ELR (cell line): ENCODE data around the gene ZSCAN2.

ENCODE experiments used
- DNase-seq: peaks from one replicate; pipeline ENCODE4 v3.0.0-alpha.2; 2015; ENCODE audit warnings: low read depth

The ZSCAN2 gene

DNA sequence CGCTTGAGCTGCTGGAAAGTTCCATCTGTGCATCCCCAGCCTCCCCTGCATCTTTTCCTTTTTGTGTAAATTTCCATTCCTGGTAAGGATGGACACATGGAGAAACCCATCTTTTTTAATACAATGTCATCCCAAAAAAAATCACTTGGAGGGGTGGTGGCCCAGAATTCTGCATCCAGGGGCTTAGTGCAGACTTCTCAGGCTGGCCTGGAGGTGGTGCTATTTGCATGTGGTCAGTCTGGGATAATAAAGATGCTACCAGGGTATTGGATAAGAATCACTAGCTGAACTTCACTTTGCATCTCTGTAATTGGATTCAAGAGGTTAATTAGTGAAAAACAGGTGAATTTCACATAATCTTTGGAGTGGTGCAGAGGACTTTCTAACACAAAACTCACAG, 1.8 kb upstream of the ZSCAN2 start:
- DNase-seq, result peak; percentile 70

DNA sequence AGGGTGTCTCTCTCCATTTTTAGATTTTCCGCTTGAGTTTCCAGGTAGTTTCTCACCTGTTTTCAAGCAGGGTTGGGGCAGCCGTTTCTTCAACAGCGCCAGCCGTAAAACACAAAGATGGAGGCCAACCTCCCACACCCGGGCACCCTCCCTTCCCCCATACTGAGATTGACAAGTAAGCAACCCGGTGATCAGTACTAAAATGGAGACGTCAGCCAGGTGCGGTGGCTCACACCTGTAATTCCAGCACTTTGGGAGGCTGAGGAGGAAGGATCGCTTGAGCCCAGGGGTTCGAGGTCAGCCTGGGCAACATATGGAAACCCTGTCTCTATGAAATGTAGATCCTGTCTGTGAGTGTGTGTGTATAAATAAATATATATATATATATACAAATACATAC, 903 bp upstream of the ZSCAN2 start:
- no peak for DNase-seq

DNA sequence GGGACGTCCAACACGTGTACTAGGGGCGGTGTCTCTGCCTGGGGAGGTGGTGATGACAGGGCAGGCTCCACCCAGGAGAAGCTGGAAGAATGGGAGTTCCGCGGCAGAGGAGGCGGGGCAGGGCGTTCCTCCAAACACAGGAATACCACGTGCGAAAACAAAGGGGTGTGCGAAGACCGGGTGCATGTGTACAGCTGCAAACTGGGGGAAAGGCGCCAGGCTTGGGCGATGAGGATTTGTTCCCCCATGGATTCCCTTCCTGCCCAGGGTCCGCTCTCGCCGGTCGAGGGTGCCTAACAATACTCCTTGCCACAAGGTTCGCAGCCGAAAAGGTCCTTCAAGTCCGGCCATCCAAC, 500 bp upstream of the ZSCAN2 start:
- peak; percentile 90 for DNase-seq

DNA sequence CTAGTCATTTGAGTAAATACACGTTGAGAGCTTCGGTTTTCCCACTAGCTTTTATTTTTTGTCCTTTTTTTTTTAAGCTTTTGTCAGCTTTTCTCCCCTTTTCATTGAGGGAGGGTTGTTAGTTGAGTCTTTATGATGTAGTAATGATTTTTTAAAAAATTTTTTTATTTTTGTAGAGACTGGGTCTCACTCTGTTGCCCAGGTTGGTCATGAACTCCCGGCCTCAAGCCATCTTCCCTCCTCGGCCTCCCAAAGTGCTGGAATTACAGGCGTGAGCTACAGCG, 688 bp downstream of the ZSCAN2 start:
- DNase-seq, result peak; percentile 8

DNA sequence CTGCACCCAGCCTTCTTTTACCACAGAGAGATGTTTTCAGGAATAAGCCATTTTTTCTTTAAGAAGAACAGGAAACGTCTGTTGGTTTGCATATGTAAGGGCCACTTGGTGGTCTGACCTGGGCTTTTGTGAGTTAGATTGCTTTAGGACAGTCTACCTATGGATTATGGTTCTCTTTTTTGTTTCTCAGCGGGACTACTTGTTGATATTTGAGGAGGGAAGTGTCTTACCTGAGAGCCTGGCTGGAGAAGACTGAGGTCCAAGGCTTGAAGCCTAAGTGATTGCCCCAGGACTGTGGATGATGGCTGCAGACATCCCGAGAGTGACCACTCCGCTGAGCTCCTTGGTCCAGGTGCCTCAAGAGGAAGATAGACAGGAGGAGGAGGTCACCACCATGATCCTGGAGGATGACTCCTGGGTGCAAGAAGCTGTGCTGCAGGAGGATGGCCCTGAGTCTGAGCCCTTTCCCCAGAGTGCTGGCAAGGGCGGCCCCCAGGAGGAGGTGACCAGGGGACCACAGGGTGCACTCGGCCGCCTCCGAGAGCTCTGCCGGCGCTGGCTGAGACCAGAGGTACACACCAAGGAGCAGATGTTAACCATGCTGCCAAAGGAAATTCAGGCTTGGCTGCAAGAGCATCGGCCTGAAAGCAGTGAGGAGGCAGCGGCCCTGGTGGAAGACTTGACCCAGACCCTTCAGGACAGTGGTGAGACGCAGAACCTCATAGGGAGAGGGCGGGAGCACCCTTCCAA, 3.0 kb downstream of the ZSCAN2 start:
- DNase-seq, result no peak

DNA sequence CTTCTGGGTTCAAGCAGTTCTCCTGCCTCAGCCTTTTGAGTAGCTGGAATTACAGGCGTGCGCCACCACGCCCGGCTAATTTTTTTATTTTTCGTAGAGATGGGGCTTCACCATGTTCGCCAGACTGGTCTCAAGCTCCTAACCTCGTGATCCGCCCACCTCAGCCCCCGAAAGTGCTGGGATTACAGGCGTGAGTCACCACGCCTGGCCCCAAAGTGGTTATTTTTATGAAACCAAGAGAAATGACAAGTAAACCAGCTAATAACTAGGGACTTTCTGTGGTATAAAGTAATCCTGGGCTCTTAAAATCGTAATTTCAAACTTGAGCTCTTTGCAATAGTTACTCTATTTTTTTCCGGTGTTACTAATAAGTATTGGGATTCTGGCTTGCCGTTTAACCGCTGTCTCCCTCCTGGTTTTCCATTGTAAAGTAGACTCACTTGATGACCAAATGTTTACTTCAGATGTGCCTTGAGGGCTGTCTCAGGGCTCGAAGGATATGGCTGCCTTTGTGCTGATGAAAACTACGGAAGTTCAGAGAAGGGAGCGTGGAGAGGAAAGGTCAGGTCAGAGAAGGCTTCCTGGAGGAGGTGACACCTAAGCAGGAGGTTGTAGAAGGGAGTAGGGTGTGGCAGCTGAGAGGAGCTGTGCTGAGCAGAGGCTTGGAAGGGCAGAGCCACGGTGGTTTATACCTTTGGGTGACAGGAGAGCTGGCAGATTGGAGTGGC, 4.2 kb downstream of the ZSCAN2 start:
- DNase-seq, result peak; percentile 20

DNA sequence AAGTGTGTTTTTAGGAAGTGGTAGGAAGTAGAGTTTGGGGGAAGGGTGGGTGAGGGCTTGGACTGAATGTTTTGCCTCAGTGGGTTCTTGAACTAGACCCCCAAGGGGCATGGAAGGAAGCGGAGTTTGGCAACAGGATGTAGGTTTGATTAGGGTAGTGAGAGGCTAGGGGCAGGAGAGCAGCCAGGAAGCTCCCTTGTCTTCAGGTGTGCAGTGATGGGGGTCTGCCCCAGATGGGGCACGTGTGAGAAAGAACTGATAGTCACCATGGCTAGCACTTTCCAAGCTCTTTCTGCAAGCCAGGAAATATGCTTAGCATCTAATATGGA, 4.7 kb downstream of the ZSCAN2 start:
- DNase-seq, result no peak

DNA sequence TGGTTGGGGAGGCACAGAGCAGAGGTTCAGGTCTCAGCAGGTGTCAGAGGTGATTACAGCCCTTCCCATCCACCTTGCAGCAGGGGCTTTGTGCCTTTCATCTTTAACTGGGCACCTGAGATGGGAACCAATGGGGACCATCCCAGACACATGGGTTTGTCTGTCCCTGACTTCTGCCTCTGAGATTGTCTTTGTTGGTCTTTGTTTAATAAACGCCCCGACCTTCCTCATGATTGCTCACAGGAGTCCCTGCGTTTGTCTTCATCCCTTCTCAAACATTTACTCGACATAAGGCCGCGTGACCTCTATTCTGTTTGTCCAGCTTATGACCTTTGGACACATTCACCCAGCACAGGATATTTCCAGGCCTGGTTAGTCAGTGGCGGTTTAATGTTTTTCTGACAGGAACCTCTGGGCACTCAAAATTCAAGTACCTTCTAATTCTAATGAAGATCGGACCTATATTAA, 5.9 kb downstream of the ZSCAN2 start:
- DNase-seq, result no peak

DNA sequence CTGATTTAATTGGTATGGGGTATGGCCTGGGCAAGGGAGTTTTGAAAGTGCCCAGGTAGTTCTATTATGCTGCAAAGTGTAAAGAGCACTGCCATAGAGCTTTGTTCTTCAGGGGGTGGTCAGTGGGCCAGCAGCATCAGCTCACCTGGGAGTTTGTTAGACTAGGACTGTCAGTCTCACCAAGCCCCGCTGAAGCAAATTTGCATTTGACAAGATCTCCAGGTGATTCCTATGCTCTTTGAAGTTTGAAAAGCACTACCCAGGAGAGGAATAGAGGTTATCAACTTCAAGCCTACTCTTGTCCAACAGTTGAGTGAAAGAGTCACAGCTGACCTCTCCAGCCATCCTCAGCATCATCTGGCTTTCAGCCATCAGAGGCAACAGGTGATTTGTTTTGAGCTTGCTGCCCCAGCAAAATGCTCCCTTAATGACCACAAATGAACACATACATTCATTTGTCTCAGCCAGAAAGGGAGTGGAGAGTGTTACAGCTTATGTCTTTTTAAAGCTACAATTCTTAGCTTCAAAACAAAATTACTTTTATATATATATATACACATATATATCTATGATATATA, 8.0 kb downstream of the ZSCAN2 start:
- DNase-seq, result no peak

DNA sequence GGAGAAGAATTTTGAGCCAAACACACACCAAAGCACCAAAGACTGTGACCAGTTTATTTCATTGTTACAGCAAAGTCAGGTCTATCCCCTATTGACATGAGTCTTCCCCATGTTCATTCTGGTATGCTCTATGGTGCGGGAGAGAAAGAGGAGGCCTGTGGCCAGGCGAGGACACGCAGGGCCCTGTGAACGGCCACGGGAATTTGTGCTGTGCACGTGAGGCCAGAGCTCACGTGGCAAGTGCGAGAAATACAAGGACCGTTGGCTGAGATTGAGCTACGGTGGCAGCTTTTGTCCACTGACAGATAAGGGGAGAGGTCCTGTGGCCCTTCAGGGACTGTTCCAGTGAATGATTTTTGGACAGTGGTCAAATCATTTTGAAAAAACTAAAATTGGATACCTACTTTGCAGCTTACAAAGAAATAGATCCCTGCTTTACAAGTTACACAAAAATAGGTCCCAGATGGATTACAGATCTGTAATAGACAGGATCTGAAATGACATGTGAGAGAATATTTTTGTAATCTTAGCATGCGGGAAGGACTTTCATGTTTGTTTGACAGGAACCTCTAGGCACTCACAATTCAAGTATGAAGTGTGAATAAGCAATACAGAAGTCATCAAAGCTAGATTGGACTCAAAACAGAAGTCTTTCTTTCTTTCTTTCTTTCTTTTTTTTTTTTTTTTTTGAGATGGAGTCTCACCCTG, 9.2 kb downstream of the ZSCAN2 start:
- DNase-seq, result no peak

DNA sequence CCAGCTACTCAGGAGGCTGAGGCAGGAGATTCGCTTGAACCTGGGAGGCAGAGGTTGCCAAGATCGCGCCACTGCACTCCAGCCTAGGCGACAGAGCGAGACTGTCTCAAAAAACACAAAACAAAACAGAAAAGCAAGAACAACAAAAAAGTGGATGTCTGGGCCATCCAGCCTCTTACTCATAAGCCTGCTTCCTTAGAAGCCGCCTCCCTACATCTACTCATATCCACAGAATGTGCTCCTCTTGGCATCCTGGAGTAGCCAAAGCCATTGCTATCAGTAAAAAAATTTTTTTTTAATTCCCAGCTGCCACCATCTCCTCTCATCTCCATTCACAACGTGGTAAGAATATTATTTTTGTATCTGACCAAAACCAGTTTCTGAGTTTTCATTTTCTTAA, 10.8 kb downstream of the ZSCAN2 start:
- DNase-seq, result peak; percentile 34

DNA sequence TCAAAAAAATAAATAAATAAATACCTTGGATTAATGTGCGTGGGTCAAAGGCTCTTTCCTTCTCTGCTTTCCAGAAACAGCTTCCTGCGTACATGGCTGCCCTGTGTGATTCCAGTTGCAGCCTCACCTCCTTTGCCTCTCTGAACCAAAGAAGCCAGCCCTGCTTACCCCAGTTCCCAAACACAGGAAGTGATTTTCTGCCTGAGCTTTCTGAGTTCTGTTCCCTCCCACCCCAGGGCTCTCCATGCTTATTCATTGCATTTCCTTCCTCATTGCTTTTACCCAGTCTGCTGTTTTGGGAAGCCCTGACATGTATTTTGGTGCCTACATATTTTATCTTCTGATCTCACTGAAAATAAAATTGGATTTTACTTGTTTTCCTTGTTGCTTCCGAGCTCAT, 15.4 kb downstream of the ZSCAN2 start:
- no peak for DNase-seq

DNA sequence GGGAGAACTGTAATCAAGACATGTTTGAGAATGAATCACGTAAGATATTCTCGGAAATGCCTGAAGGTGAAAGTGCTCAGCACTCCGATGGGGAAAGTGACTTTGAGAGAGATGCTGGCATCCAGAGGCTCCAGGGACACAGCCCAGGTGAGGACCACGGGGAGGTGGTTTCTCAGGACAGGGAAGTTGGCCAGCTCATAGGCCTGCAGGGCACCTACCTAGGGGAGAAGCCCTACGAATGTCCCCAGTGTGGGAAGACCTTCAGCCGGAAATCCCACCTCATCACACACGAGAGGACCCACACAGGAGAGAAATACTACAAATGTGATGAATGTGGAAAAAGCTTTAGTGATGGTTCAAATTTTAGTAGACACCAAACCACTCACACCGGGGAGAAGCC, 19.8 kb downstream of the ZSCAN2 start:
- no peak for DNase-seq

DNA sequence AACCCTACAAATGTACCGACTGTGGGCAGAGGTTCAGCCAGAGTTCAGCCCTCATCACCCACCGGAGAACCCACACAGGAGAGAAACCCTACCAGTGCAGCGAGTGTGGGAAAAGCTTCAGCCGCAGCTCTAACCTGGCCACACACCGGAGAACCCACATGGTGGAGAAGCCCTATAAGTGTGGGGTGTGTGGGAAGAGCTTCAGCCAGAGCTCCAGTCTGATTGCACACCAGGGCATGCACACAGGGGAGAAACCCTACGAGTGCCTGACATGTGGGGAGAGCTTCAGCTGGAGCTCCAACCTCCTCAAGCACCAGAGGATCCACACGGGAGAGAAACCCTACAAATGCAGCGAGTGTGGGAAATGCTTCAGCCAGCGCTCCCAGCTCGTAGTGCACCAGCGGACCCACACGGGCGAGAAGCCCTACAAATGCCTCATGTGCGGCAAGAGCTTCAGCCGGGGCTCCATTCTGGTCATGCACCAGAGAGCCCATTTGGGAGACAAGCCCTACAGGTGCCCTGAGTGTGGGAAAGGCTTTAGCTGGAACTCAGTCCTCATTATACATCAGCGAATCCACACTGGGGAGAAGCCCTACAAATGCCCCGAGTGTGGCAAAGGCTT, 20.7 kb downstream of the ZSCAN2 start:
- DNase-seq, result no peak

DNA sequence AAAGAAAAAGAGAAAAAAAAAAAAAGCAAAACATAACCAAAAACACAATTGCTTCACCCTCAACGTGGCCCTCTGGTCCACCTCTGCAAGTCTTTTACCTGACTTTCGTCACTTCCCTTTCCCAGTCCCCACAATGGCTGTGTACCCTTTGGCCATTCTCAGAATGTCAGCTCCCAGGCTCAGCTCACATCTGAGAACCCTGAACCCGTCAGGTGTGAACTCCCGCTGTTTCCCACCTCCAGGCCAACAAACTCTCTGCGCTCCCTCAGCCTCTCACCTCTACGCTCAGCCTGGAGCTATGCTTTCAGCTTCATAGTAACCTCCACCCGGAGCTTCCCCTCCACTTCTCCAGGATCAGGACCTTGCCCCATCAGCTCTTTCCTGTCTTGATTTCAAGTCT, 23.6 kb downstream of the ZSCAN2 start:
- DNase-seq, result no peak

DNA sequence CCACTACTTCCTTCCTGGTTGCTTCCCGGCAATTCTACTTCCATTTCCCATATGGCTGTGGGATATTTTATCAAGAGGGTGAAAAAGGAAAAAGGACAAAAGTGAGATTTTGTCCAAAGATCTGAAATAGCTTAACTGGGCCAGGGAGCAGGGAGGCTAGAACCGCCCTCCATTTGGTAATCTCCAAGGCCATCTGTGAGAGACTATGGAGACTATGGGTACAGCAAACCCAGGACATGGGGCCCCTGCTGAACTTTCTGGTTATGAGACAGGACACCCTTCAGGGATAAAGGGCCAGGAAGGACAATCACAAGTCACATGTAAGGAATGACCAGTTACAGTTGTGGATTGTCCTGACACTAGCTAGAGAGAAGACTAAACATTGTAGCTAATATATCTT, 24.3 kb downstream of the ZSCAN2 start:
- no peak for DNase-seq

DNA sequence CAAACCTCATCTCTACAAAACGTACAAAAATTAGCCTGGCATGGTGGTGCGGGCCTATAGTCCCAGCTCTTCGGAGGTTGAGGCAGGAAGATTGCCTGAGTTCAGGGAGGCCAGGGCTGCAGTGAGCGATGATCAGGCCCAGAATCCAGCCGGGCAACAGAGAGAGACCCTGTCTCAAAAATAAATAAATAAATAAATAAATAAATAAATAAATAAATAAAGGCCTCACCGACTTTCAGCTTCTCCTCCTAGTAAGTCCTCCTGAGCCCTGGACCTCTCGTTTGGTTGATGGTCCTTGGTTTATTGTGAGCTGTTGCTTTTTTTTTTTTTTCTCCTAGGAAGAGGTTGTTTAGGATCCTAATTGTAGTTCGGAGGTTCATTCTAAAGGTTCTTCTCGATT, 28.2 kb downstream of the ZSCAN2 start:
- DNase-seq, result no peak

DNA sequence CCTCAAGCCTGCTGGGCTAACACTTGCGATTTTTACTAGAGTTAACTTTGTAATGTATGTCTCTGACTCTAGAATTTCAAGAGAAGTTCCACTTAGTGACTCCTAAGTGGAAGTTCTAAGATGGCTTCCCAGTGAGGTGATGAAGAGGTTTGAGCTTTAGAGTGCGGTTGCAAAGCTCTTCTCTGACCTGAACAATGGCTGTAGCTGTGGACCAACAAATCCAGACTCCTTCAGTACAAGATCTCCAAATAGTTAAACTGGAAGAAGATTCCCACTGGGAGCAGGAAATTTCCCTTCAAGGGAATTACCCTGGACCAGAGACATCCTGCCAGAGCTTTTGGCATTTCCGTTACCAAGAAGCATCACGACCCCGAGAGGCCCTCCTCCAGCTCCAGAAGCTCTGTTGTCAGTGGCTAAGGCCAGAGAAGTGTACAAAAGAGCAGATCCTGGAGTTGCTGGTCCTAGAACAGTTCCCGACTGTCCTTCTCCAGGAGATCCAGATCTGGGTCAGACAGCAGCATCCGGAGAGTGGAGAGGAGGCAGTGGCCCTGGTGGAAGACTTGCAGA, 31.0 kb downstream of the ZSCAN2 start:
- DNase-seq, result peak; percentile 34

DNA sequence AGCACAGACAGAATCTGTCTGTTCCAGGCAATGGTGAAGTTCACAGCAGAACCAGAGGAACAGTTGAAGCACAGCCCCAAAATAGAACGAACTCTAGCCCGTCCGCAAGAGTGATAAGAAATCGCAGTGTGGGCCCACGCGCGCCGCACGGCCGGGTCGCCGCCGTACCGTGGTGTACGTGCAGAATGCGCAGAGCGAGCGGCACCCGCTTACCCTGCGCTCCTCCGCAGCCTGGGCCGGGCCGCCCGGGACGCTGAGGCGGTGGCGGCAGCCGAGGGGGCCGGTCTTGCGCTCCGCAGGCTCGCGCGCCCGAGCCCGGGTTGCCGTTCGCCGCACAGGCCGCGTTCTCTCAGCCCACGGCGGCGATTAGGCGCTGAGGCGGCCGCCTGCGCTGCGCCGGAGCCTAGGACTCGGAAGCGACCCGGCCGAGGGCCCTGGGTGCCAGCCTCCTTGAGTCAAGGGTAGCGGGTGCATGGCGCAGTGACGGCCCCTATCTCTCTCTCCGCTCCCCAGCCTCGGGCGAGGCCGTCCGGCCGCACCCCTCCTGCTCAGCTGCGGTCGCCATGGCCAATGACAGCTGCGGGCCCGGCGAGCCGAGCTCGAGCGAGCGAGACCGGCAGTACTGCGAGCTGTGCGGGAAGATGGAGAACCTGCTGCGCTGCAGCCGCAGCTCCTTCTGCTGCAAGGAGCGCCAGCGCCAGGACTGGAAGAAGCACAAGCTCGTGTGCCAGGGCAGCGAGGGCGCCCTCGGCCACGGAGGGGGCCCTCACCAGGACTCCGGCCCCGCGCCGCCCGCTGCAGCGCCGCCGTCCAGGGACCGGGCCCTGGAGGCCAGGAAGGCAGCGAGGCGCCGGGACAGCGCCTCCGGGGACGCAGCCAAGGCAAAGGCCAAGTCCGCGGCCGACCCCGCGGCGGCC, 32.8 kb downstream of the ZSCAN2 start:
- peak; percentile 71 for DNase-seq

DNA sequence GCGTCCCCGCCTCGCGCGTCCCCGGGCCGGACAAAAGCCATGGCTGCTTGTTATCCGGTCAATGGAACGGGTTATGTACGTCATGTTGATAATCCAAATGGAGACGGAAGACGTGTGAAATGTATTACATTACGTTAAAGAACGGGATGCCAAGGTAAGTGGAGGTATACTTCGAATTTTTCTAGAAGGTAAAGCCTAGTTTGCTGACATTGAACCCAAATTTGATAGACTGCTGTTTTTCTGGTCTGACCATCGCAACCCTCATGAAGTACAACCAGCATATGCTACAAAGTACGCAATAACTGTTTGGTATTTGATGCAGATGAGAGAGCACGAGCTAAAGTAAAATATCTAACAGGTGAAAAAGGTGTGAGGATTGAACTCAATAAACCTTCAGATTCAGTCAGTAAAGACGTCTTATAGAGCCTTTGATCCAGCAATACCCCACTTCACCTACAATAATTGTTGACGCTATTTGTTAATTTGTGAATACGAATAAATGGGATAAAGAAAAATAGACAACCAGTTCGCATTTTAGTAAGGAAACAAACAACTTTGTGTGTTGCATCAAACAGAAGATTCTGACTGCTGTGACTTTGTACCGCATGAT, 33.5 kb downstream of the ZSCAN2 start:
- DNase-seq, result no peak

DNA sequence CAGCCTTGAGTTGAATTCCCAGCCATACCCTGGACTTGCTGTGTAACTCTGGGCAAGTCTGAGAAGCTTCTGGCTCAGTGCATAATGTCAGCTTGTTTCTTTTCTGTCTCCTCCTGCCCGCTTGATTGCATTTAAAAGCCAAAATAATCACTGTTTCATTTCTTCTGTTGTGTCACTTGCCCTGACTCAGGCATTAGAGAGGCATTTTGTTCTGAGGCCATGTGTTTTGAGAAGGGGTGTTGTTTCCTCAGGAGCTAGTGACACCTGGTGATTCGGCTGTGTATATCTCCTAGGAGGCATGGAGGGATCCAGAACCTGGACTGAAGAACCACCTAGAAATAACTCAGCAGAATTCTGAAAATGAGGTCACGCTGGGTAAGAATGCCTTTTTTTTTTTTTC, 37.3 kb downstream of the ZSCAN2 start:
- DNase-seq, result peak; percentile 44
